PC-3 (cell line): Measurements from ENCODE around the gene CAND2.

Experiments used
- CTCF ChIP-seq: fragments of 300-600 bp; sonication (generic); conservative IDR thresholded peaks from 2 replicates; pipeline ENCODE4 v1.5.1; 2017; ENCODE audit warnings: antibody characterized with exemption, low read depth, mild to moderate bottlenecking, low read length
- EZH2 ChIP-seq: fragments of 300-600 bp; sonication (generic); IDR thresholded peaks from one replicate; pipeline ENCODE4 v1.6.1; 2017; ENCODE audit warnings: antibody characterized with exemption, mild to moderate bottlenecking, low read length; ENCODE audit not compliant: unreplicated experiment
- EZH2phosphoT487 ChIP-seq: fragments of 300-600 bp; sonication (generic); IDR thresholded peaks from 2 replicates; pipeline ENCODE4 v1.6.1; 2018; ENCODE audit warnings: mild to moderate bottlenecking, antibody characterized with exemption, low read length, borderline replicate concordance

DNA sequence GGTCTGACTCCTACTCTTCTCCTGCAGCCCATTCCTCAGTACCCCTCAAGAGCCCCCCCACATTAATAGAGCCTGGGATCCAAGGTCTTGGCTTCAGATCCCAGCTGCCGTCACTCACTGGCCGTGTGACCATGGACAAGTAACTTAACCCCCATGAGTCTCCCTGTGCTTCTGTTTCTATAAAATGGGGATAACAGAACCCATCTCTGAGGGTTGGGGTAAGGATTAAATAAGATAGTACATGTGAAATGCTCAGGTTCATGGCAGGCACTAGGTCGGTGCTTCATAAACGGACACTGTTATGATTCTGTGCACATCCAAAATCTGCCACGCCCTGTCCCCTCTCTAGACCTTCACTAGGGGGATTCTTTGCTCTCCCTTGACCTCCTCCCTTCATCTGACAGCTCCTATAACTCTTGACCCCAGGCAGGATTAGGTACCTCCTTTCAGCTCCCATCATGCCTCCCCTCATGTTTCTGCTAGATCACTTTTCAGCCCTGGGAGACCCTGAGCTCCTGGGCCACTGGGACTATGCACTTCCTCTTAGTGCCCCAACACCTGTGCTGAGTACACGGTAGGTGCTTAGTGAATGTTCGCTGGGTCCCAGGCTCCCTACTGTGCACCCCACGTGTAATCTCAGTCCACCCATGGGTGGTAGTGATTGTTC, 1.5 kb downstream of the CAND2 start:
- TF ChIP-seq CTCF: no peak
- no peak for TF ChIP-seq EZH2
- TF ChIP-seq EZH2phosphoT487: no peak
